ENCODE results near the gene ARHGAP27. TPM values are rescaled to one million over a fixed set of nuclear protein-coding genes. Genes with fewer than 3 reads are reported as not detected.
A peak's percentile ranks its signal among the peaks of the same experiment; 100 is the strongest.

Gene ARHGAP27
- total RNA-seq, 1 experiment from 2014 or later = 12.9 TPM

DNA sequence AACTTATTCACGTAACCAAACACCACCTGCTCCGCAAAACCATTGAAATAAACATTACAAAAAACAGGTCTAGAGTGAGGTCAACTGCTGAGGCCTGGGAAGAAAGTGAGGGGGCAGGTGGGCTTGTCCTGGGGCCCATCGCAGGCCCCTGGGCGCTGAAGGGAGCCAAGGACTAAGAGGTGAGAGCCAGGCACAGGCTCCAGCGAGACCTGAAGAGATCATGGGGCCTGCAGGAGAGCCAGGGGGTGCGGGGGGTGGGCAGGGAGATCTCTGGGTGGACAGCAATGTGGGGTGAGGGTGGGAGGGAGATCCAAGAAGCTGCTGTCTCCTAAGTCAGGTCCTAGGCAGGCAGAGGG, 7.9 kb downstream of the ARHGAP27 start:
- H3K36me3 Mint-ChIP-seq = peaks cover 4% of the 10 kb centered on the region
- TF ChIP-seq, protein P1, sequence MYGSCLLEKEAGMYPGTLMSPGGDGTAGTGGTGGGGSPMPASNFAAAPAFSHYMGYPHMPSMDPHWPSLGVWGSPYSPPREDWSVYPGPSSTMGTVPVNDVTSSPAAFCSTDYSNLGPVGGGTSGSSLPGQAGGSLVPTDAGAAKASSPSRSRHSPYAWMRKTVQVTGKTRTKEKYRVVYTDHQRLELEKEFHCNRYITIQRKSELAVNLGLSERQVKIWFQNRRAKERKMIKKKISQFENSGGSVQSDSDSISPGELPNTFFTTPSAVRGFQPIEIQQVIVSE (CRISPR knock-in tag; IDR thresholded peaks at IDR 0.05; ENCODE audit: borderline replicate concordance) = no peak
- ChIA-PET CTCF (interaction anchor here (0.9 to 4.8 kb wide), 12 partner anchors 12 to 224 kb away, joined by 3 to 133 read pairs (median 11); partner anchors contain the start of gene MAP3K14), POLR2A (interaction anchor here (0.9 to 1.4 kb wide), 4 partner anchors 15 to 28 kb away, joined by 3 to 6 read pairs (median 3); no protein-coding TSS in a partner anchor)
- peaks cover 31% of the 10 kb centered on the region for H3K4me1 Mint-ChIP-seq
- H3K4me3 Mint-ChIP-seq = peak overlapping the region; percentile 61
- peaks cover 4% of the 10 kb centered on the region for H3K9me3 Mint-ChIP-seq
- DNase-seq (ENCODE audit: low spot score) (no peak), ATAC-seq (no peak)
- peaks cover 33% of the 10 kb centered on the region for H3K27me3 Mint-ChIP-seq (ENCODE audit: low read depth)
- H3K27ac Mint-ChIP-seq = no peak overlapping the region; the same call in 1 of the 2 replicates

DNA sequence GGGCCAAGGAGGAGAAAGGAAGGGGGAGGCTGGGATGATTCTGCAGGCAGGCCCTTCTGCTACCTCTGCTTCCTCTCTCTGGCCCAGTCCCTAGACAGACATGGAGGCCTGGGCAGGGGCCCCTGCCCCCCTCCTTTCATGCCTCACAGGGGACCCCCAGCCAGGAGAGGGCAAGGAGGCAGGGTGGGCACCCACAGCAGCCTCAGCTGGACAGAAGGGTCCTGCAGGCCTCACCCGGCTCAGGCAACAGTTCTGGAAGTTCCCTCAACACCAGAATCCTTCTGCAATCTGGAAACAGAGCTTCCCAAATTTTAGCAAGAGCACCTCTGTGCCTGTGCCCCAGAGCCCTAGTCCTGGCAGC, 8.7 kb downstream of the ARHGAP27 start:
- peaks cover 4% of the 10 kb centered on the region for H3K9me3 Mint-ChIP-seq
- peaks cover 4% of the 10 kb centered on the region for H3K36me3 Mint-ChIP-seq
- DNase-seq (ENCODE audit: low spot score) (no peak), ATAC-seq (no peak)
- H3K27ac Mint-ChIP-seq = no peak overlapping the region
- peaks cover 26% of the 10 kb centered on the region for H3K27me3 Mint-ChIP-seq (ENCODE audit: low read depth)
- TF ChIP-seq, protein P2, sequence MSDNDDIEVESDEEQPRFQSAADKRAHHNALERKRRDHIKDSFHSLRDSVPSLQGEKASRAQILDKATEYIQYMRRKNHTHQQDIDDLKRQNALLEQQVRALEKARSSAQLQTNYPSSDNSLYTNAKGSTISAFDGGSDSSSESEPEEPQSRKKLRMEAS (CRISPR knock-in tag; IDR thresholded peaks at IDR 0.05) = no peak
- TF ChIP-seq ZNF423 (CRISPR knock-in tag; IDR thresholded peaks at IDR 0.05) (no peak), PRRX2 (CRISPR knock-in tag; IDR thresholded peaks at IDR 0.05) (no peak), CREB1 (CRISPR knock-in tag; IDR thresholded peaks at IDR 0.05) (no peak), NFYB (CRISPR knock-in tag; conservative IDR thresholded peaks at IDR 0.05; ENCODE audit: low read depth) (no peak)
- TF ChIP-seq, protein P3, sequence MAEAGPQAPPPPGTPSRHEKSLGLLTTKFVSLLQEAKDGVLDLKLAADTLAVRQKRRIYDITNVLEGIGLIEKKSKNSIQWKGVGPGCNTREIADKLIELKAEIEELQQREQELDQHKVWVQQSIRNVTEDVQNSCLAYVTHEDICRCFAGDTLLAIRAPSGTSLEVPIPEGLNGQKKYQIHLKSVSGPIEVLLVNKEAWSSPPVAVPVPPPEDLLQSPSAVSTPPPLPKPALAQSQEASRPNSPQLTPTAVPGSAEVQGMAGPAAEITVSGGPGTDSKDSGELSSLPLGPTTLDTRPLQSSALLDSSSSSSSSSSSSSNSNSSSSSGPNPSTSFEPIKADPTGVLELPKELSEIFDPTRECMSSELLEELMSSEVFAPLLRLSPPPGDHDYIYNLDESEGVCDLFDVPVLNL (CRISPR knock-in tag; IDR thresholded peaks at IDR 0.05; ENCODE audit: borderline replicate concordance, low read depth) = no peak
- CTCF ChIA-PET = interaction anchor here (0.5 to 4.8 kb wide), 3 partner anchors 29 to 148 kb away, joined by 3 to 133 read pairs (median 3); no protein-coding TSS in a partner anchor
- POLR2A ChIA-PET = no interaction called here
- H3K4me3 Mint-ChIP-seq = peak overlapping the region; percentile 9
- peaks cover 28% of the 10 kb centered on the region for H3K4me1 Mint-ChIP-seq

DNA sequence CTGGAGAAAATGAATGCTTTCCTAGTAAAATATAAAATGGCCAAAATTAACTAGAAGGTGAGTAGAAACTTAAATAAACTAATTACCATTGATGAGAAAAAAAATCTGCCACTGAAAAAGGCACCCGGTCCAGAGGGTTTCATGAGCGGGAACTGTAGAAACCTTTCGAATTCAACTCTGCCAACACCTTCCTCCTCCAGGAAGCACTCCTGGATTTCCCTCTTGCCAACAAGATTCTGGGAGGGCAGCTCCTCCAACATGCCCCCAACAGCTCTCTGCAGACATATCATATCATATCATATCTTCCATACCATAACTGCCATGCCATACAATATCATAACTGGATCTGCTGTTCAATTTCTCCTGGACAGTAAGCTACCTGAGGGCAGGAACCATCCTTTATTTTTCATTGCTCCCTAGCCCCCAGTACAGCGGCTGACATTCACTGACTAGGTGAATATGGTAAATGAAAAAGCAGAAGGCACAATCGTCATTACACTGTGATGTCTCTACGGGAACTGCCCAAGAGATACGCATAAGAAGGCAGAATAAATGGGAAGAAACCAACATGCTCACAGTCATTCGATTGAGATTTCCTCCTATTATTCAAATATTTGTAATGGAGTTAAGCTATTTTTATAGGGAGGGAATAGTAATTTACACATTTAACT, 9.2 kb downstream of the ARHGAP27 start:
- POLR2A ChIA-PET = no interaction called here
- Mint-ChIP-seq H3K36me3 (peaks cover 4% of the 10 kb centered on the region), H3K27ac (no peak overlapping the region), H3K4me3 (no peak overlapping the region), H3K4me1 (peaks cover 23% of the 10 kb centered on the region), H3K27me3 (ENCODE audit: low read depth) (peaks cover 21% of the 10 kb centered on the region), H3K9me3 (peaks cover 4% of the 10 kb centered on the region)
- DNase-seq (ENCODE audit: low spot score) (no peak), ATAC-seq (no peak)
- CTCF ChIA-PET = interaction anchor here (0.5 to 4.8 kb wide), 3 partner anchors 28 to 147 kb away, joined by 3 to 133 read pairs (median 3); no protein-coding TSS in a partner anchor
- no peak for TF ChIP-seq ZNF423 (CRISPR knock-in tag; IDR thresholded peaks at IDR 0.05)
- TF ChIP-seq, protein P4, sequence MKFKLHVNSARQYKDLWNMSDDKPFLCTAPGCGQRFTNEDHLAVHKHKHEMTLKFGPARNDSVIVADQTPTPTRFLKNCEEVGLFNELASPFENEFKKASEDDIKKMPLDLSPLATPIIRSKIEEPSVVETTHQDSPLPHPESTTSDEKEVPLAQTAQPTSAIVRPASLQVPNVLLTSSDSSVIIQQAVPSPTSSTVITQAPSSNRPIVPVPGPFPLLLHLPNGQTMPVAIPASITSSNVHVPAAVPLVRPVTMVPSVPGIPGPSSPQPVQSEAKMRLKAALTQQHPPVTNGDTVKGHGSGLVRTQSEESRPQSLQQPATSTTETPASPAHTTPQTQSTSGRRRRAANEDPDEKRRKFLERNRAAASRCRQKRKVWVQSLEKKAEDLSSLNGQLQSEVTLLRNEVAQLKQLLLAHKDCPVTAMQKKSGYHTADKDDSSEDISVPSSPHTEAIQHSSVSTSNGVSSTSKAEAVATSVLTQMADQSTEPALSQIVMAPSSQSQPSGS (CRISPR knock-in tag; IDR thresholded peaks at IDR 0.05; ENCODE audit: borderline replicate concordance, low read depth) = no peak
- TF ChIP-seq, protein P5, sequence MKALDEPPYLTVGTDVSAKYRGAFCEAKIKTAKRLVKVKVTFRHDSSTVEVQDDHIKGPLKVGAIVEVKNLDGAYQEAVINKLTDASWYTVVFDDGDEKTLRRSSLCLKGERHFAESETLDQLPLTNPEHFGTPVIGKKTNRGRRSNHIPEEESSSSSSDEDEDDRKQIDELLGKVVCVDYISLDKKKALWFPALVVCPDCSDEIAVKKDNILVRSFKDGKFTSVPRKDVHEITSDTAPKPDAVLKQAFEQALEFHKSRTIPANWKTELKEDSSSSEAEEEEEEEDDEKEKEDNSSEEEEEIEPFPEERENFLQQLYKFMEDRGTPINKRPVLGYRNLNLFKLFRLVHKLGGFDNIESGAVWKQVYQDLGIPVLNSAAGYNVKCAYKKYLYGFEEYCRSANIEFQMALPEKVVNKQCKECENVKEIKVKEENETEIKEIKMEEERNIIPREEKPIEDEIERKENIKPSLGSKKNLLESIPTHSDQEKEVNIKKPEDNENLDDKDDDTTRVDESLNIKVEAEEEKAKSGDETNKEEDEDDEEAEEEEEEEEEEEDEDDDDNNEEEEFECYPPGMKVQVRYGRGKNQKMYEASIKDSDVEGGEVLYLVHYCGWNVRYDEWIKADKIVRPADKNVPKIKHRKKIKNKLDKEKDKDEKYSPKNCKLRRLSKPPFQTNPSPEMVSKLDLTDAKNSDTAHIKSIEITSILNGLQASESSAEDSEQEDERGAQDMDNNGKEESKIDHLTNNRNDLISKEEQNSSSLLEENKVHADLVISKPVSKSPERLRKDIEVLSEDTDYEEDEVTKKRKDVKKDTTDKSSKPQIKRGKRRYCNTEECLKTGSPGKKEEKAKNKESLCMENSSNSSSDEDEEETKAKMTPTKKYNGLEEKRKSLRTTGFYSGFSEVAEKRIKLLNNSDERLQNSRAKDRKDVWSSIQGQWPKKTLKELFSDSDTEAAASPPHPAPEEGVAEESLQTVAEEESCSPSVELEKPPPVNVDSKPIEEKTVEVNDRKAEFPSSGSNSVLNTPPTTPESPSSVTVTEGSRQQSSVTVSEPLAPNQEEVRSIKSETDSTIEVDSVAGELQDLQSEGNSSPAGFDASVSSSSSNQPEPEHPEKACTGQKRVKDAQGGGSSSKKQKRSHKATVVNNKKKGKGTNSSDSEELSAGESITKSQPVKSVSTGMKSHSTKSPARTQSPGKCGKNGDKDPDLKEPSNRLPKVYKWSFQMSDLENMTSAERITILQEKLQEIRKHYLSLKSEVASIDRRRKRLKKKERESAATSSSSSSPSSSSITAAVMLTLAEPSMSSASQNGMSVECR (CRISPR knock-in tag; IDR thresholded peaks at IDR 0.05; ENCODE audit: borderline replicate concordance) = no peak
- TF ChIP-seq, protein P6, sequence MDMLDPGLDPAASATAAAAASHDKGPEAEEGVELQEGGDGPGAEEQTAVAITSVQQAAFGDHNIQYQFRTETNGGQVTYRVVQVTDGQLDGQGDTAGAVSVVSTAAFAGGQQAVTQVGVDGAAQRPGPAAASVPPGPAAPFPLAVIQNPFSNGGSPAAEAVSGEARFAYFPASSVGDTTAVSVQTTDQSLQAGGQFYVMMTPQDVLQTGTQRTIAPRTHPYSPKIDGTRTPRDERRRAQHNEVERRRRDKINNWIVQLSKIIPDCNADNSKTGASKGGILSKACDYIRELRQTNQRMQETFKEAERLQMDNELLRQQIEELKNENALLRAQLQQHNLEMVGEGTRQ (CRISPR knock-in tag; IDR thresholded peaks at IDR 0.05) = no peak
- no peak for TF ChIP-seq MXD4 (CRISPR knock-in tag; IDR thresholded peaks at IDR 0.05; ENCODE audit: borderline replicate concordance)
- TF ChIP-seq NFE2L1 (CRISPR knock-in tag; IDR thresholded peaks at IDR 0.05) = no peak
- TF ChIP-seq TP53 (CRISPR knock-in tag; IDR thresholded peaks at IDR 0.05) = no peak
- TF ChIP-seq ZNF416 (CRISPR knock-in tag; IDR thresholded peaks at IDR 0.05) = no peak
- no peak for TF ChIP-seq TCF7 (CRISPR knock-in tag; IDR thresholded peaks at IDR 0.05; ENCODE audit: low read depth)
- no peak for TF ChIP-seq NR1H2 (CRISPR knock-in tag; IDR thresholded peaks at IDR 0.05)
- TF ChIP-seq ELF4 (CRISPR knock-in tag; IDR thresholded peaks at IDR 0.05; ENCODE audit: low read depth) = no peak
- TF ChIP-seq, protein P3 (CRISPR knock-in tag; IDR thresholded peaks at IDR 0.05; ENCODE audit: borderline replicate concordance, low read depth) = no peak
- TF ChIP-seq NR3C1 (CRISPR knock-in tag; conservative IDR thresholded peaks at IDR 0.05; ENCODE audit: low read depth) = no peak
- TF ChIP-seq ZNF232 (CRISPR knock-in tag; IDR thresholded peaks at IDR 0.05) = no peak
- TF ChIP-seq, protein P7, sequence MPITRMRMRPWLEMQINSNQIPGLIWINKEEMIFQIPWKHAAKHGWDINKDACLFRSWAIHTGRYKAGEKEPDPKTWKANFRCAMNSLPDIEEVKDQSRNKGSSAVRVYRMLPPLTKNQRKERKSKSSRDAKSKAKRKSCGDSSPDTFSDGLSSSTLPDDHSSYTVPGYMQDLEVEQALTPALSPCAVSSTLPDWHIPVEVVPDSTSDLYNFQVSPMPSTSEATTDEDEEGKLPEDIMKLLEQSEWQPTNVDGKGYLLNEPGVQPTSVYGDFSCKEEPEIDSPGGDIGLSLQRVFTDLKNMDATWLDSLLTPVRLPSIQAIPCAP (CRISPR knock-in tag; IDR thresholded peaks at IDR 0.05) = no peak

Data from WTC11 (cell line).